Endothelial cell of umbilical vein (primary cell): ENCODE measurements around the gene CELF1. TPM values are rescaled to one million over a fixed set of nuclear protein-coding genes. Genes with fewer than 3 reads are reported as not detected.

Experiments used
- BruUV-seq: library from RNA; stranded (reverse); fragments of 400-500 nt; replicated peaks from 2 replicates; lab custom pipeline; 2021; lab: Mats Ljungman, UMichigan
- CTCF ChIA-PET: fragments of 300-600, 350-600 bp; sonication (Branson Sonifier 250); formaldehyde crosslinking; loops from one replicate; lab custom pipeline; 2021; ENCODE audit warnings: antibody characterized with exemption, inconsistent platforms; lab: Charles Lee
- POLR2A ChIA-PET: fragments of 300-600, 350-600 bp; sonication (Branson Sonifier 250); formaldehyde crosslinking; loops from one replicate; lab custom pipeline; 2021; ENCODE audit warnings: antibody characterized with exemption, inconsistent platforms; lab: Charles Lee
- DNase-seq: peaks from one replicate; pipeline ENCODE4 v3.0.0-alpha.2; 2011; ENCODE audit warnings: low read depth, low spot score
- FAIRE-seq: peaks from 2 replicates; lab custom pipeline; 2011; peaks lifted over from hg19 to GRCh38; lab: Jason Lieb, UNC
- H2AFZ ChIP-seq: 2 replicates; pipeline ENCODE4 v1.6.0; 2012; ENCODE audit warnings: low read depth, low read length, control low read depth, inconsistent platforms
- H3K27ac ChIP-seq: 2 replicates; pipeline ENCODE4 v1.5.1; 2011; ENCODE audit warnings: low read depth, mild to moderate bottlenecking, control low read depth, low read length, moderate library complexity; ENCODE audit not compliant: insufficient read depth
- H3K27me3 ChIP-seq, 2 experiments: 2 replicates each; pipeline versions ENCODE4 v1.6.0 to v1.6.1; 2011; ENCODE audit warnings: low read length in 2 of 2, mixed read lengths in 1 of 2; ENCODE audit not compliant: control insufficient read depth in 2 of 2, insufficient read depth in 2 of 2
- H3K36me3 ChIP-seq, 2 experiments: 2 replicates in 1 of 2; 3 replicates in 1 of 2; pipeline ENCODE4 v1.5.1; 2011; ENCODE audit warnings: low read length in 2 of 2, mild to moderate bottlenecking in 1 of 2, moderate library complexity in 1 of 2; ENCODE audit not compliant: control insufficient read depth in 2 of 2, insufficient read depth in 2 of 2; ENCODE audit errors: extremely low read depth in 1 of 2
- H3K4me1 ChIP-seq: 3 replicates; pipeline ENCODE4 v1.5.1; 2011; ENCODE audit warnings: mild to moderate bottlenecking, low read length; ENCODE audit not compliant: control insufficient read depth, insufficient read depth; ENCODE audit errors: extremely low read depth
- H3K4me2 ChIP-seq: 2 replicates; pipeline ENCODE4 v1.6.1; 2011; ENCODE audit warnings: low read length, control low read depth, mixed read lengths; ENCODE audit not compliant: insufficient read depth
- H3K4me3 ChIP-seq, 3 experiments: fragments of 200-600 bp in 1 of 3; sonication (generic), shearing (Covaris generic) in 1 of 3; replicated peaks in 1 of 3; 2 replicates each; pipeline ENCODE4 v1.5.1; 2011 to 2016; ENCODE audit warnings: control low read depth in 3 of 3, low read length in 3 of 3, mild to moderate bottlenecking in 2 of 3, inconsistent platforms in 1 of 3, low read depth in 1 of 3, moderate library complexity in 1 of 3; ENCODE audit not compliant: insufficient read depth in 1 of 3
- H3K79me2 ChIP-seq: 2 replicates; pipeline ENCODE4 v1.6.0; 2012; ENCODE audit warnings: low read length, inconsistent platforms; ENCODE audit not compliant: control insufficient read depth, insufficient read depth
- H3K9ac ChIP-seq: replicated peaks from 2 replicates; pipeline ENCODE3; 2011; ENCODE audit warnings: low read length, control low read depth; ENCODE audit not compliant: insufficient read depth; ENCODE audit errors: extremely low read depth
- H3K9me1 ChIP-seq: replicated peaks from 3 replicates; pipeline ENCODE4 v1.6.0; 2011; ENCODE audit warnings: mild to moderate bottlenecking, low read length; ENCODE audit not compliant: control insufficient read depth, insufficient read depth; ENCODE audit errors: extremely low read depth
- H3K9me3 ChIP-seq: replicated peaks from 2 replicates; pipeline ENCODE4 v1.5.1; 2012; ENCODE audit warnings: low read length, inconsistent platforms; ENCODE audit not compliant: control insufficient read depth, insufficient read depth
- H4K20me1 ChIP-seq: replicated peaks from 2 replicates; pipeline ENCODE3; 2011; ENCODE audit warnings: mild to moderate bottlenecking, low read length; ENCODE audit not compliant: control insufficient read depth, insufficient read depth; ENCODE audit errors: extremely low read depth
- CTCF ChIP-seq, 2 donors: IDR thresholded peaks; 1 replicate in 1 of 2; 2 replicates in 1 of 2; pipeline ENCODE4 v1.5.1; 2011; ENCODE audit warnings: low read length in 2 of 2, mild to moderate bottlenecking in 2 of 2, moderate library complexity in 2 of 2, control low read depth in 1 of 2, inconsistent platforms in 1 of 2, low read depth in 1 of 2; ENCODE audit not compliant: insufficient read depth in 1 of 2; ENCODE audit errors: extremely low read depth in 1 of 2
- EZH2 ChIP-seq: IDR thresholded peaks from 2 replicates; pipeline ENCODE4 v1.6.1; 2012; ENCODE audit warnings: borderline replicate concordance, low read depth, mild to moderate bottlenecking, moderate library complexity, low read length, inconsistent platforms; ENCODE audit not compliant: severe bottlenecking
- FOS ChIP-seq: IDR thresholded peaks from 2 replicates; pipeline ENCODE4 v1.6.1; 2011; ENCODE audit warnings: mild to moderate bottlenecking, low read length, moderate library complexity, borderline replicate concordance; ENCODE audit not compliant: insufficient read depth
- GATA2 ChIP-seq: IDR thresholded peaks from 2 replicates; pipeline ENCODE4 v1.7.0; 2011; ENCODE audit warnings: low read depth, mild to moderate bottlenecking, moderate library complexity, mixed read lengths, low read length; ENCODE audit not compliant: insufficient read length, insufficient read depth
- JUN ChIP-seq: IDR thresholded peaks from 2 replicates; pipeline ENCODE4 v1.6.1; 2011; ENCODE audit warnings: borderline replicate concordance, low read depth; ENCODE audit not compliant: insufficient read length, insufficient read depth
- MAX ChIP-seq: IDR thresholded peaks from 2 replicates; pipeline ENCODE4 v1.6.1; 2011; ENCODE audit not compliant: insufficient read depth, insufficient read length
- MYC ChIP-seq: IDR thresholded peaks from one replicate; pipeline ENCODE4 v1.6.1; 2011; ENCODE audit warnings: mild to moderate bottlenecking, low read depth, low read length
- POLR2A ChIP-seq: IDR thresholded peaks from 2 replicates; pipeline ENCODE4 v1.6.1; 2012; ENCODE audit warnings: low read depth, mild to moderate bottlenecking, control low read depth, low read length
- POLR2AphosphoS5 ChIP-seq: IDR thresholded peaks from 2 replicates; pipeline ENCODE4 v1.6.1; 2012; ENCODE audit warnings: low read depth, mild to moderate bottlenecking, control low read depth, low read length, moderate library complexity; ENCODE audit not compliant: insufficient read depth
- dilution Hi-C: fragments of 300-500 bp; cut with MboI; formaldehyde crosslinking; loops from one replicate; pipeline ENCODE4 v1.15.0; 2019; ENCODE audit warnings: low sequenced_read_pairs; ENCODE audit not compliant: extremely low pct_ligation_motif_present
- intact Hi-C: fragments of 100-400 bp; cut with micrococcal nuclease; formaldehyde crosslinking; loops from one replicate; pipeline ENCODE4 v1.10.0; 2022
- polyA plus RNA-seq, 4 experiments: library from polyadenylated mRNA; depleted of rRNA in 3 of 4; stranded (reverse) in 3 of 4; unstranded in 1 of 4; fragments of >200 nt; gene quantifications; 2 replicates each; pipeline versions ENCODE4 v1.2.1 to v1.2.3, GENCODE V29; 2011 to 2012; ENCODE audit warnings: missing spikeins in 1 of 4
- total RNA-seq: library from RNA; stranded (reverse); gene quantifications from 2 replicates; pipeline ENCODE4 v1.2.3, GENCODE V29; 2021

Gene CELF1
- total and polyA plus RNA-seq, 2 donors (not counting 3 experiments of a cell fraction or from before 2014, with no cell fraction given), result 66.3 to 120 TPM

GRCh38 chr11:47512701-47513100, 40.2 kb downstream of the CELF1 start:
- TF ChIP-seq CTCF (IDR thresholded peaks at IDR 0.05; ENCODE audit: extremely low read depth in 1 of 2, insufficient read depth in 1 of 2, low read depth in 1 of 2, low read length in 2 of 2) (no peak), POLR2A (no peak), GATA2 (no peak), POLR2AphosphoS5 (no peak), JUN (no peak), MAX (no peak), MYC (no peak), EZH2 (no peak), FOS (no peak)
- H3K27me3 ChIP-seq, result no peaks in the 10 kb centered on the region
- peak overlapping the region; percentile 1 for H3K9ac ChIP-seq
- H3K4me2 ChIP-seq, result no peak overlapping the region
- FAIRE-seq, result no peak
- no peak overlapping the region for H2AFZ ChIP-seq
- BruUV-seq, result no TSS peak
- no peak overlapping the region for H3K4me3 ChIP-seq
- POLR2A ChIA-PET, result interaction anchor here (0.5 kb wide), 1 partner anchor 81 kb away, joined by 3 read pairs; the partner anchor contains the start of gene C1QTNF4
- H3K79me2 ChIP-seq, result peaks cover 96% of the 10 kb centered on the region
- CTCF ChIA-PET, result interaction anchor here (1.2 to 2.2 kb wide), 5 partner anchors 10 to 39 kb away, joined by 3 to 10 read pairs (median 4); no protein-coding TSS in a partner anchor
- no peak for DNase-seq
- intact Hi-C loops (no loop called here), dilution Hi-C loops (no loop called here)
- H3K9me1 ChIP-seq, result no peaks in the 10 kb centered on the region
- H3K36me3 ChIP-seq, result no peaks in the 10 kb centered on the region
- no peaks in the 10 kb centered on the region for H3K9me3 ChIP-seq
- no peaks in the 10 kb centered on the region for H4K20me1 ChIP-seq
- peak overlapping the region; percentile 0 for H3K27ac ChIP-seq
- H3K4me1 ChIP-seq, result peaks cover 17% of the 10 kb centered on the region
